Panc1 (cell line): ENCODE results near the gene MND1. TPM values are rescaled to one million over a fixed set of nuclear protein-coding genes. Genes with fewer than 3 reads are reported as not detected.

Experiments used
- ATAC-seq: fragments of 200-7000 bp; cut with Tn5 transposase; 2 replicates; pipeline ENCODE4 v1.9.1; 2020; ENCODE audit warnings: mild to moderate bottlenecking, moderate library complexity
- BruUV-seq: library from RNA; stranded (reverse); fragments of 400-500 nt; replicated peaks from 2 replicates; lab custom pipeline; 2021; lab: Mats Ljungman, UMichigan
- CTCF ChIA-PET: fragments of 300-600 bp; sonication (Branson Sonifier 250); formaldehyde crosslinking; loops from one replicate; lab custom pipeline; 2022; ENCODE audit warnings: antibody characterized with exemption; lab: Charles Lee
- POLR2A ChIA-PET: fragments of 300-600 bp; sonication (Branson Sonifier 250); formaldehyde crosslinking; loops from one replicate; lab custom pipeline; 2022; ENCODE audit warnings: antibody characterized with exemption; lab: Charles Lee
- DNase-seq: peaks from one replicate; pipeline ENCODE4 v3.0.0-alpha.2; 2010; ENCODE audit warnings: low read depth, low spot score
- H3K27ac ChIP-seq: 2 replicates; pipeline ENCODE4 v1.5.1; 2011; ENCODE audit warnings: mild to moderate bottlenecking, low read length, inconsistent platforms
- H3K27me3 ChIP-seq: fragments of 200-500 bp; sonication (Bioruptor generic); 2 replicates; pipeline ENCODE4 v1.6.0; 2014; ENCODE audit warnings: low read length, inconsistent platforms; ENCODE audit not compliant: control insufficient read depth, insufficient read depth
- H3K36me3 ChIP-seq: fragments of 200-500 bp; sonication (Bioruptor generic); 2 replicates; pipeline ENCODE4 v1.5.1; 2014; ENCODE audit warnings: inconsistent platforms, mild to moderate bottlenecking, low read length, moderate library complexity; ENCODE audit not compliant: control insufficient read depth, insufficient read depth
- H3K4me1 ChIP-seq: 2 replicates; pipeline ENCODE4 v1.5.1; 2011; ENCODE audit warnings: inconsistent platforms, mild to moderate bottlenecking, low read length, moderate library complexity; ENCODE audit not compliant: control insufficient read depth, insufficient read depth
- H3K4me3 ChIP-seq, 2 experiments: 2 replicates each; pipeline ENCODE4 v1.5.1; 2011 to 2012; ENCODE audit warnings: low read depth in 2 of 2, low read length in 2 of 2, mild to moderate bottlenecking in 2 of 2, inconsistent platforms in 1 of 2, moderate library complexity in 1 of 2
- H3K9me3 ChIP-seq: fragments of 200-500 bp; sonication (Bioruptor generic); 2 replicates; pipeline ENCODE4 v1.5.1; 2014; ENCODE audit warnings: low read depth, mild to moderate bottlenecking, inconsistent platforms, low read length, moderate library complexity; ENCODE audit not compliant: control insufficient read depth, insufficient read depth
- CTCF ChIP-seq: fragments of 450-650 bp; IDR thresholded peaks from 2 replicates; pipeline ENCODE4 v1.5.1; 2017; ENCODE audit warnings: mild to moderate bottlenecking
- POLR2AphosphoS5 ChIP-seq: IDR thresholded peaks from 2 replicates; pipeline ENCODE4 v1.6.1; 2012; ENCODE audit warnings: mild to moderate bottlenecking, low read depth, low read length, moderate library complexity
- REST ChIP-seq, 2 experiments: IDR thresholded peaks; 2 replicates each; pipeline ENCODE4 v1.6.1; 2011 to 2012; ENCODE audit warnings: low read depth in 2 of 2, control low read depth in 1 of 2, low read length in 1 of 2, mild to moderate bottlenecking in 1 of 2, moderate library complexity in 1 of 2; ENCODE audit not compliant: insufficient read depth in 1 of 2
- SIN3A ChIP-seq: IDR thresholded peaks from 2 replicates; pipeline ENCODE4 v1.6.1; 2012; ENCODE audit warnings: low read depth, mild to moderate bottlenecking, low read length, moderate library complexity, borderline replicate concordance; ENCODE audit not compliant: insufficient read depth
- TCF7L2 ChIP-seq: IDR thresholded peaks from 2 replicates; pipeline ENCODE4 v1.6.1; 2011; ENCODE audit warnings: mild to moderate bottlenecking, low read depth, low read length, inconsistent platforms
- in situ Hi-C: cut with HindIII; loops from 2 replicates; pipeline ENCODE4 v1.10.0; 2016; ENCODE audit warnings: low sequenced_read_pairs, low pct_unique_long_range_greater_than_20kb
- intact Hi-C: fragments of 100-400 bp; cut with micrococcal nuclease; formaldehyde crosslinking; loops from one replicate; pipeline ENCODE4 v1.10.0; 2022; ENCODE audit not compliant: unreplicated experiment
- total RNA-seq: library from RNA; stranded (reverse); gene quantifications from one replicate; pipeline ENCODE4 v1.2.1, GENCODE V29; 2021; ENCODE audit not compliant: unreplicated experiment

Gene MND1
- total RNA-seq, 1 experiment from 2014 or later, result 9.4 TPM

DNA sequence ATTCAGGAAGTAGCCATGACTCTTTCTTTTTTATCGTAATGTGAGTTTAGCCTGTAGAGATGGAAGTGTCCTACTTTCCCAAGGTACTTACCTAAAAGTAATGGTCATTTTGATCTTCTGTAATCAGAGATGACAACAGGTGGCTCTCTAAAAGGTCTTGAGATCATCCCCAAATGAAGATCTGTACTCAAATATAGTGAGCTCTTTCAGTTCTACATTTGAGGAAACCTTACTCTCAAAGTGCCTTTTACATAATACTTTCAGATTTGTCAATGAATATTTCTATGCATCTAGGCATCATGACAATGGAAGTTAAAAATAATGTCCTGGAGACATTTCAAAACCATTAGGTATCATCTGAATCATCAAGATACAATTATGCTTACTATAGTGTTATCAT lies 17.2 kb upstream of the MND1 start:
- CTCF ChIA-PET, result no interaction called here
- in situ Hi-C loops, result no loop called here

DNA sequence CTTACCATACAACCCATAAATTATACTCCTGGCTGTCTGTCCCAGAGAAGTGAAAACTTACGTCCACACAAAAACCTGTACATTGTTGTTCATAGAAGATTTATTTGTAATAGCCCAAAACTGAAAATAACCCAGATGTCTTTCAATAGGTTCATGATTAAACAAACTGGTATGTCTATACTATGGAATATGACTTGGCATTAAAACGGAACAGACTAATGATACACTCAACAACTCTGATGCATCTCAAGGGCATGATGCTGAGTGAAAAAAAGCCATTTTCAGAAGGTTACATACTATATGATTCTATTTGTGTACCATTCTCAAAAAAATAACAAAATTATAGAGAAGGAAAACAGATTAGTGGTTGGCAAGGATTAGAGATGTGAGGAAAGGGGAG lies 11.6 kb upstream of the MND1 start:
- CTCF ChIA-PET, result no interaction called here
- intact Hi-C loops, result no loop called here
- DNase-seq (no peak), ATAC-seq (no peak)
- Histone ChIP-seq H3K27me3 (no peaks in the 10 kb centered on the region), H3K27ac (no peak overlapping the region), H3K4me1 (no peaks in the 10 kb centered on the region), H3K4me3 (no peak overlapping the region), H3K36me3 (no peaks in the 10 kb centered on the region; the same call in 1 of the 2 replicates), H3K9me3 (no peaks in the 10 kb centered on the region)
- BruUV-seq, result no TSS peak
- TF ChIP-seq TCF7L2 (no peak), REST (IDR thresholded peaks at IDR 0.05; ENCODE audit: insufficient read depth in 1 of 2, low read depth in 2 of 2, low read length in 1 of 2) (no peak), SIN3A (no peak), POLR2AphosphoS5 (no peak), CTCF (no peak)
- in situ Hi-C loops, result no loop called here
- POLR2A ChIA-PET, result no interaction called here

More for the DNA sequence above, 17.2 kb upstream of the MND1 start:
- TF ChIP-seq TCF7L2, result no peak
- TF ChIP-seq REST (IDR thresholded peaks at IDR 0.05; ENCODE audit: insufficient read depth in 1 of 2, low read depth in 2 of 2, low read length in 1 of 2), result no peak
- no peak for TF ChIP-seq CTCF
- TF ChIP-seq POLR2AphosphoS5, result no peak
- DNase-seq (no peak), ATAC-seq (no peak)
- no TSS peak for BruUV-seq
- POLR2A ChIA-PET, result no interaction called here
- Histone ChIP-seq H3K27me3 (no peaks in the 10 kb centered on the region), H3K36me3 (no peaks in the 10 kb centered on the region; the same call in 1 of the 2 replicates), H3K4me1 (no peaks in the 10 kb centered on the region), H3K4me3 (no peak overlapping the region), H3K9me3 (no peaks in the 10 kb centered on the region), H3K27ac (no peak overlapping the region)
- intact Hi-C loops, result no loop called here
